A673 (cell line): ENCODE results near the gene HLA-DMA.

Experiments used
- CTCF ChIP-seq: fragments of 300-800, 200-600 bp; sonication (generic); conservative IDR thresholded peaks from 2 replicates; pipeline ENCODE4 v1.5.1; 2017; ENCODE audit warnings: low read depth, mild to moderate bottlenecking, antibody characterized with exemption, low read length, moderate library complexity, mixed read lengths
- EZH2 ChIP-seq: fragments of 200-600 bp; sonication (generic); IDR thresholded peaks from 2 replicates; pipeline ENCODE4 v1.6.1; 2017; ENCODE audit warnings: borderline replicate concordance, low read depth, mild to moderate bottlenecking, mixed read lengths, antibody characterized with exemption, low read length; ENCODE audit not compliant: poor library complexity, severe bottlenecking

- TF ChIP-seq EZH2, result no peak
- no peak for TF ChIP-seq CTCF
These were observed 46.4 kb downstream of the HLA-DMA start for GRCh38 chr6:32906539-32906938.
